Measurements from ENCODE around the gene POU4F1. TPM values are rescaled to one million over a fixed set of nuclear protein-coding genes. Genes with fewer than 3 reads are reported as not detected.

POU4F1 gene
- total RNA-seq, 1 donor from 2014 or later, result not detected

GRCh38 chr13:78607409-78608251 is 4.3 kb upstream of the POU4F1 start:
- DNase-seq (ENCODE audit: low read depth), result no peak

- no peak for DNase-seq (ENCODE audit: low read depth)
These were observed 3.4 kb upstream of the POU4F1 start for GRCh38 chr13:78606471-78607408.

- DNase-seq (ENCODE audit: low read depth), result no peak
These were observed 1.6 kb upstream of the POU4F1 start for GRCh38 chr13:78604782-78605611.

GRCh38 chr13:78602561-78603239 is 652 bp downstream of the POU4F1 start:
- DNase-seq (ENCODE audit: low read depth), result no peak

- DNase-seq (ENCODE audit: low read depth), result no peak
These were observed 1.3 kb downstream of the POU4F1 start for GRCh38 chr13:78601874-78602560.

GRCh38 chr13:78601124-78601873 is 2.1 kb downstream of the POU4F1 start:
- no peak for DNase-seq (ENCODE audit: low read depth)

- no peak for DNase-seq (ENCODE audit: low read depth)
These were observed 3.0 kb downstream of the POU4F1 start for GRCh38 chr13:78600280-78600883.

GRCh38 chr13:78599645-78600279 is 3.6 kb downstream of the POU4F1 start:
- no peak for DNase-seq (ENCODE audit: low read depth)

- DNase-seq (ENCODE audit: low read depth), result no peak
These were observed 4.2 kb downstream of the POU4F1 start for GRCh38 chr13:78598966-78599644.

- no peak for DNase-seq (ENCODE audit: low read depth)
These were observed 5.1 kb downstream of the POU4F1 start for GRCh38 chr13:78598116-78598781.

GRCh38 chr13:78597602-78597932 is 5.8 kb downstream of the POU4F1 start:
- no peak for DNase-seq (ENCODE audit: low read depth)

GRCh38 chr13:78596736-78597601 is 6.4 kb downstream of the POU4F1 start:
- no peak for DNase-seq (ENCODE audit: low read depth)

- DNase-seq (ENCODE audit: low read depth), result no peak
These were observed 7.0 kb downstream of the POU4F1 start for GRCh38 chr13:78596399-78596735.

GRCh38 chr13:78595495-78596398 is 7.6 kb downstream of the POU4F1 start:
- DNase-seq (ENCODE audit: low read depth), result no peak

GRCh38 chr13:78594456-78594975 is 8.8 kb downstream of the POU4F1 start:
- DNase-seq (ENCODE audit: low read depth), result no peak
